ENCODE data around the gene LRBA. TPM values are rescaled to one million over a fixed set of nuclear protein-coding genes. Genes with fewer than 3 reads are reported as not detected.

Gene LRBA
- total and polyA plus RNA-seq, 9 of the 15 experiments (the other 6 are each of a cell fraction or from before 2014, with no cell fraction given), result 24.2 to 88.7 (median 59.7) TPM

- TF ChIP-seq ZHX1 (conservative IDR thresholded peaks at IDR 0.05; ENCODE audit: low read length), result no peak
- no peak for TF ChIP-seq KDM5B (IDR thresholded peaks at IDR 0.05; ENCODE audit: insufficient replicate concordance, low read depth, low read length)
- no peak for TF ChIP-seq ZC3H11A (IDR thresholded peaks at IDR 0.05; ENCODE audit: low read depth, low read length)
- TF ChIP-seq MTF1 (CRISPR knock-in tag; IDR thresholded peaks at IDR 0.05; ENCODE audit: borderline replicate concordance), result no peak
- no peak for TF ChIP-seq RHOXF2B (CRISPR knock-in tag; conservative IDR thresholded peaks at IDR 0.05)
- no peak for TF ChIP-seq ZNF449 (CRISPR knock-in tag; IDR thresholded peaks at IDR 0.05)
- no peak for TF ChIP-seq U2AF1 (optimal IDR thresholded peaks at IDR 0.05; ENCODE audit: low read depth, low read length)
- no peak for TF ChIP-seq PHTF2 (CRISPR knock-in tag; IDR thresholded peaks at IDR 0.05)
- TF ChIP-seq PHF8 (IDR thresholded peaks at IDR 0.05; ENCODE audit: borderline replicate concordance, low read length), result no peak
- TF ChIP-seq ZBTB12 (CRISPR knock-in tag; IDR thresholded peaks at IDR 0.05), result no peak
- no peak for TF ChIP-seq SRSF9 (IDR thresholded peaks at IDR 0.05; ENCODE audit: borderline replicate concordance, low read depth, low read length)
- TF ChIP-seq PKNOX1 (IDR thresholded peaks at IDR 0.05), result peak; percentile 87
- no peak for TF ChIP-seq ZNF717 (CRISPR knock-in tag; IDR thresholded peaks at IDR 0.05)
- no peak for TF ChIP-seq TAF7 (tag; IDR thresholded peaks at IDR 0.05)
- TF ChIP-seq ELK3 (CRISPR knock-in tag; IDR thresholded peaks at IDR 0.05), result no peak
- no peak for TF ChIP-seq CBX1 (IDR thresholded peaks at IDR 0.05; ENCODE audit: low read depth)
- TF ChIP-seq ZNF639 (CRISPR knock-in tag; conservative IDR thresholded peaks at IDR 0.05 in 1 of 2, IDR thresholded peaks at IDR 0.05 in 1 of 2), result no peak
- no peak for TF ChIP-seq HCFC1 (IDR thresholded peaks at IDR 0.05; ENCODE audit: low read depth, low read length)
- no peak for TF ChIP-seq CEBPB (tag; IDR thresholded peaks at IDR 0.05)
- TF ChIP-seq MEF2A (IDR thresholded peaks at IDR 0.05; ENCODE audit: control insufficient read depth, low read depth, low read length), result no peak
Measured at GRCh38 chr4:150570862-150571261, 444.2 kb downstream of the LRBA start (continued).

All from K562 (cell line).